GM23248 (cell line): ENCODE measurements around the gene DPF1. TPM values are rescaled to one million over a fixed set of nuclear protein-coding genes. Genes with fewer than 3 reads are reported as not detected.
A peak's percentile ranks its signal among the peaks of the same experiment; 100 is the strongest.

Experiments used
- DNase-seq: peaks from one replicate; pipeline ENCODE4 v3.0.0-alpha.2; 2015
- H2AFZ ChIP-seq: fragments of 200-600 bp; sonication (generic); 2 replicates; pipeline ENCODE4 v1.6.1; 2016; ENCODE audit warnings: antibody characterized with exemption
- H3F3A ChIP-seq: fragments of 200-600 bp; sonication (generic); 2 replicates; pipeline ENCODE4 v1.6.1; 2016; ENCODE audit warnings: mild to moderate bottlenecking, antibody characterized with exemption, mixed run types; ENCODE audit not compliant: insufficient read depth
- H3K27ac ChIP-seq: fragments of 200-600 bp; sonication (generic); 2 replicates; pipeline ENCODE4 v1.5.1; 2016; ENCODE audit warnings: mild to moderate bottlenecking
- H3K27me3 ChIP-seq: fragments of 200-600 bp; sonication (generic); replicated peaks from 2 replicates; pipeline ENCODE4 v1.6.1; 2016; ENCODE audit warnings: mild to moderate bottlenecking; ENCODE audit not compliant: insufficient read depth
- H3K36me3 ChIP-seq: fragments of 200-600 bp; sonication (generic); 2 replicates; pipeline ENCODE4 v1.6.1; 2016; ENCODE audit warnings: low read depth, mild to moderate bottlenecking
- H3K4me1 ChIP-seq: fragments of 200-600 bp; sonication (generic); 2 replicates; pipeline ENCODE4 v1.6.1; 2016; ENCODE audit warnings: mild to moderate bottlenecking; ENCODE audit not compliant: insufficient read depth
- H3K4me2 ChIP-seq: fragments of 200-600 bp; sonication (generic); one replicate; pipeline ENCODE4 v1.6.1; 2016; ENCODE audit warnings: mild to moderate bottlenecking; ENCODE audit not compliant: unreplicated experiment
- H3K4me3 ChIP-seq: fragments of 200-600 bp; sonication (generic); 2 replicates; pipeline ENCODE4 v1.5.1; 2016; ENCODE audit warnings: mild to moderate bottlenecking
- H3K79me2 ChIP-seq: fragments of 200-600 bp; sonication (generic); 2 replicates; pipeline ENCODE4 v1.6.1; 2016; ENCODE audit warnings: mild to moderate bottlenecking; ENCODE audit not compliant: insufficient read depth
- H3K9ac ChIP-seq: fragments of 200-600 bp; sonication (generic); 2 replicates; pipeline ENCODE4 v1.6.1; 2016; ENCODE audit warnings: mild to moderate bottlenecking
- H3K9me2 ChIP-seq: fragments of 200-600 bp; sonication (generic); 2 replicates; pipeline ENCODE4 v1.6.1; 2016; ENCODE audit warnings: mixed run types, mild to moderate bottlenecking, moderate library complexity; ENCODE audit not compliant: insufficient read depth
- H3K9me3 ChIP-seq: fragments of 200-600 bp; sonication (generic); one replicate; pipeline ENCODE4 v1.6.1; 2017; ENCODE audit warnings: low read depth
- H4K20me1 ChIP-seq: fragments of 200-600 bp; sonication (generic); 2 replicates; pipeline ENCODE4 v1.6.0; 2016; ENCODE audit not compliant: insufficient read depth
- EZH2 ChIP-seq: fragments of 200-600 bp; sonication (generic); IDR thresholded peaks from 2 replicates; pipeline ENCODE4 v1.6.1; 2018; ENCODE audit warnings: antibody characterized with exemption, mild to moderate bottlenecking; ENCODE audit not compliant: insufficient read depth, poor library complexity, severe bottlenecking
- EZH2phosphoT487 ChIP-seq: fragments of 200-600 bp; sonication (generic); IDR thresholded peaks from 2 replicates; pipeline ENCODE4 v1.6.1; 2018; ENCODE audit warnings: antibody characterized with exemption, moderate library complexity, mild to moderate bottlenecking, low read depth; ENCODE audit not compliant: insufficient read depth
- WGBS, 2 experiments: methylation state at CpG; one replicate each; pipeline ENCODE4 v1.1.6; 2015 to 2017; ENCODE audit warnings: low lambda C conversion rate in 2 of 2, low coverage in 1 of 2; ENCODE audit errors: missing lambda C conversion rate in 2 of 2; 5-methylcytosine and 5-hydroxymethylcytosine counted together
- in situ Hi-C: fragments of 300-500 bp; cut with MboI; formaldehyde crosslinking; loops from 2 replicates; pipeline ENCODE4 v1.15.0; 2020
- polyA plus RNA-seq: library from polyadenylated mRNA; unstranded; fragments of >200 nt; fragmentation: Nextera tagmentation; extraction: Ambion mirVana; gene quantifications from 2 replicates; pipeline ENCODE4 v1.2.1, GENCODE V29; 2016
- total RNA-seq: library from RNA; depleted of rRNA; stranded (reverse); fragments of >200 nt; shearing (Covaris generic); gene quantifications from 2 replicates; pipeline ENCODE4 v1.2.3, GENCODE V29; 2014

Gene DPF1
- total and polyA plus RNA-seq, 2 experiments from 2014 or later: 1.5 to 5.2 TPM

- Histone ChIP-seq H3F3A (no peaks in the 10 kb centered on the region), H3K4me2 (peak overlapping the region; percentile 46), H4K20me1 (no peaks in the 10 kb centered on the region), H3K9me3 (no peaks in the 10 kb centered on the region), H3K4me1 (peaks cover 12% of the 10 kb centered on the region), H3K27me3 (peaks cover 3% of the 10 kb centered on the region), H3K9me2 (no peaks in the 10 kb centered on the region), H3K36me3 (no peaks in the 10 kb centered on the region), H3K9ac (no peak overlapping the region), H3K79me2 (no peaks in the 10 kb centered on the region), H3K27ac (no peak overlapping the region), H3K4me3 (no peak overlapping the region; the same call in 1 of the 2 replicates), H2AFZ (no peak overlapping the region)
- no peak for DNase-seq
- 58 to 63% methylated on average over 16 to 17 of the region's 17 CpGs for WGBS, 2 experiments
- no peak for TF ChIP-seq EZH2
- in situ Hi-C loops: no loop called here
These were observed 31.5 kb upstream of the DPF1 start for GRCh38 chr19:38255383-38256014.

- H4K20me1 ChIP-seq: no peaks in the 10 kb centered on the region
- peaks cover 3% of the 10 kb centered on the region for H3K27me3 ChIP-seq
- peaks cover 12% of the 10 kb centered on the region for H3K4me1 ChIP-seq
- no peak overlapping the region for H2AFZ ChIP-seq
- no peaks in the 10 kb centered on the region for H3K36me3 ChIP-seq
- no peak for TF ChIP-seq EZH2phosphoT487
- WGBS, 2 experiments: 79 to 86% methylated on average over 5 of the region's 5 CpGs
- no peak overlapping the region for H3K27ac ChIP-seq
- no peak overlapping the region for H3K9ac ChIP-seq
- DNase-seq: no peak
- in situ Hi-C loops: loop anchor here (5.0 kb wide), 1 partner anchor 79 kb away; no protein-coding TSS in a partner anchor
- H3K4me2 ChIP-seq: no peak overlapping the region
- no peaks in the 10 kb centered on the region for H3K9me3 ChIP-seq
- H3K4me3 ChIP-seq: no peak overlapping the region
- no peaks in the 10 kb centered on the region for H3K79me2 ChIP-seq
- no peaks in the 10 kb centered on the region for H3F3A ChIP-seq
- H3K9me2 ChIP-seq: no peaks in the 10 kb centered on the region
These were observed 29.8 kb upstream of the DPF1 start for GRCh38 chr19:38253788-38254187.

- TF ChIP-seq EZH2phosphoT487 (no peak), EZH2 (no peak)
- no peaks in the 10 kb centered on the region for H3K79me2 ChIP-seq
- H3K27ac ChIP-seq: no peak overlapping the region
- 45 to 50% methylated on average over 18 to 21 of the region's 21 CpGs for WGBS, 2 experiments
- no peak overlapping the region for H2AFZ ChIP-seq
- peaks cover 12% of the 10 kb centered on the region for H3K4me1 ChIP-seq
- H3F3A ChIP-seq: no peaks in the 10 kb centered on the region
- H3K4me2 ChIP-seq: no peak overlapping the region
- no peaks in the 10 kb centered on the region for H3K9me2 ChIP-seq
- H3K4me3 ChIP-seq: no peak overlapping the region
- no peak for DNase-seq
- peaks cover 3% of the 10 kb centered on the region for H3K27me3 ChIP-seq
- H3K9me3 ChIP-seq: no peaks in the 10 kb centered on the region
- in situ Hi-C loops: loop anchor here (5.0 kb wide), 1 partner anchor 79 kb away; no protein-coding TSS in a partner anchor
- no peaks in the 10 kb centered on the region for H4K20me1 ChIP-seq
- no peak overlapping the region for H3K9ac ChIP-seq
- no peaks in the 10 kb centered on the region for H3K36me3 ChIP-seq
These were observed 29.1 kb upstream of the DPF1 start for GRCh38 chr19:38252941-38253691.

- H3K9me2 ChIP-seq: no peaks in the 10 kb centered on the region
- 74 to 80% methylated on average over 5 of the region's 5 CpGs for WGBS, 2 experiments
These were observed 28.4 kb upstream of the DPF1 start for GRCh38 chr19:38252385-38252784.

More at GRCh38 chr19:38252385-38252784, 28.4 kb upstream of the DPF1 start:
- no peak for DNase-seq
- H3K4me3 ChIP-seq: no peak overlapping the region
- H3K27ac ChIP-seq: no peak overlapping the region
- H3K4me2 ChIP-seq: no peak overlapping the region
- no peak overlapping the region for H3K9ac ChIP-seq
- H3K9me3 ChIP-seq: no peaks in the 10 kb centered on the region
- H3K4me1 ChIP-seq: peaks cover 12% of the 10 kb centered on the region
- H3F3A ChIP-seq: no peaks in the 10 kb centered on the region
- no peaks in the 10 kb centered on the region for H4K20me1 ChIP-seq
- H3K79me2 ChIP-seq: no peaks in the 10 kb centered on the region
- peaks cover 3% of the 10 kb centered on the region for H3K27me3 ChIP-seq
- no peaks in the 10 kb centered on the region for H3K36me3 ChIP-seq
- in situ Hi-C loops: loop anchor here (5.0 kb wide), 1 partner anchor 80 kb away; no protein-coding TSS in a partner anchor
- H2AFZ ChIP-seq: no peak overlapping the region
- TF ChIP-seq EZH2 (no peak), EZH2phosphoT487 (no peak)
